ENCODE results near the gene TNFRSF14.

TNFRSF14 gene

DNA sequence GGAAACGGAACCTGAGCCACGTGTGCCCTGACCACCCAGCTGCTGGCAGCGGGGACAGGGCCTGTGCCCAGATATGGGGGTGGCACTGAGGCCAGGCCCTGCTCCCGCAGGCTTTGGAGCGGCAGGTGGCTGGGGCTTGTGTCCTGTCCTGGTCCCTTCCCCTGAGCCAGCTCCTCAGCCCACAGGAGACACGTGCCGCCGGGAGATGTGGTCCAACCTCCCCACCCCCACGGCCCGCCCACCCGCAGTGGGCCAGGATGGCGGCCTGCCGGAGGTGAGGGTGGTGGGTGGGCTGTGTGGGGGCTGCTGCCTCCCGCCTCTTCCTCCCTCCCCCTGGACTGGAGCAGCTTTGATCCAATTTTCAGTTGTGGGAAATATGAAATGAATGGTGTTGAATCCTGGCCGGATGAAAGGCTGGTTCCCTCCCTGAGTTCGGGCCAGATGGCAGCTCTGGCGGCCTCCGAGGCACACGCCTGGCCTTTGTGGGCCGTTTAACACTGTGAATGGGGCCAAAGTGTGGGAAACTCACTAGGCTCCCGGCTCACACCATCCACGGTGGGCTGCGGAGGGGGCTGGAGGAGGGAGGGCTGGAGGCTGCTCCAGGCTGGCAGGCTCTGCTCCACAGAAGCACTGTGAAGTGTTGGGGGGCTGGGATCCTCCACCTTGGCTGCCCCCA is 23.5 kb upstream of the TNFRSF14 start:
- Histone ChIP-seq H3K4me3 (replicated peaks; ENCODE audit: insufficient read depth, low read length) (no peak overlapping the region), H3K27ac (replicated peaks) (no peak overlapping the region), H3K27me3 (ENCODE audit: insufficient read depth, poor library complexity, severe bottlenecking) (peaks cover 68% of the 10 kb centered on the region)
- DNase-seq (ENCODE audit: low read depth in 1 of 2, low spot score in 1 of 2) = no peak
- no peak for TF ChIP-seq SPI1 (IDR thresholded peaks at IDR 0.05; ENCODE audit: borderline replicate concordance, low read depth)
- TF ChIP-seq, protein P1, sequence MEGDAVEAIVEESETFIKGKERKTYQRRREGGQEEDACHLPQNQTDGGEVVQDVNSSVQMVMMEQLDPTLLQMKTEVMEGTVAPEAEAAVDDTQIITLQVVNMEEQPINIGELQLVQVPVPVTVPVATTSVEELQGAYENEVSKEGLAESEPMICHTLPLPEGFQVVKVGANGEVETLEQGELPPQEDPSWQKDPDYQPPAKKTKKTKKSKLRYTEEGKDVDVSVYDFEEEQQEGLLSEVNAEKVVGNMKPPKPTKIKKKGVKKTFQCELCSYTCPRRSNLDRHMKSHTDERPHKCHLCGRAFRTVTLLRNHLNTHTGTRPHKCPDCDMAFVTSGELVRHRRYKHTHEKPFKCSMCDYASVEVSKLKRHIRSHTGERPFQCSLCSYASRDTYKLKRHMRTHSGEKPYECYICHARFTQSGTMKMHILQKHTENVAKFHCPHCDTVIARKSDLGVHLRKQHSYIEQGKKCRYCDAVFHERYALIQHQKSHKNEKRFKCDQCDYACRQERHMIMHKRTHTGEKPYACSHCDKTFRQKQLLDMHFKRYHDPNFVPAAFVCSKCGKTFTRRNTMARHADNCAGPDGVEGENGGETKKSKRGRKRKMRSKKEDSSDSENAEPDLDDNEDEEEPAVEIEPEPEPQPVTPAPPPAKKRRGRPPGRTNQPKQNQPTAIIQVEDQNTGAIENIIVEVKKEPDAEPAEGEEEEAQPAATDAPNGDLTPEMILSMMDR (IDR thresholded peaks at IDR 0.05; ENCODE audit: insufficient read depth, low read length) = no peak
- TF ChIP-seq, protein P2, sequence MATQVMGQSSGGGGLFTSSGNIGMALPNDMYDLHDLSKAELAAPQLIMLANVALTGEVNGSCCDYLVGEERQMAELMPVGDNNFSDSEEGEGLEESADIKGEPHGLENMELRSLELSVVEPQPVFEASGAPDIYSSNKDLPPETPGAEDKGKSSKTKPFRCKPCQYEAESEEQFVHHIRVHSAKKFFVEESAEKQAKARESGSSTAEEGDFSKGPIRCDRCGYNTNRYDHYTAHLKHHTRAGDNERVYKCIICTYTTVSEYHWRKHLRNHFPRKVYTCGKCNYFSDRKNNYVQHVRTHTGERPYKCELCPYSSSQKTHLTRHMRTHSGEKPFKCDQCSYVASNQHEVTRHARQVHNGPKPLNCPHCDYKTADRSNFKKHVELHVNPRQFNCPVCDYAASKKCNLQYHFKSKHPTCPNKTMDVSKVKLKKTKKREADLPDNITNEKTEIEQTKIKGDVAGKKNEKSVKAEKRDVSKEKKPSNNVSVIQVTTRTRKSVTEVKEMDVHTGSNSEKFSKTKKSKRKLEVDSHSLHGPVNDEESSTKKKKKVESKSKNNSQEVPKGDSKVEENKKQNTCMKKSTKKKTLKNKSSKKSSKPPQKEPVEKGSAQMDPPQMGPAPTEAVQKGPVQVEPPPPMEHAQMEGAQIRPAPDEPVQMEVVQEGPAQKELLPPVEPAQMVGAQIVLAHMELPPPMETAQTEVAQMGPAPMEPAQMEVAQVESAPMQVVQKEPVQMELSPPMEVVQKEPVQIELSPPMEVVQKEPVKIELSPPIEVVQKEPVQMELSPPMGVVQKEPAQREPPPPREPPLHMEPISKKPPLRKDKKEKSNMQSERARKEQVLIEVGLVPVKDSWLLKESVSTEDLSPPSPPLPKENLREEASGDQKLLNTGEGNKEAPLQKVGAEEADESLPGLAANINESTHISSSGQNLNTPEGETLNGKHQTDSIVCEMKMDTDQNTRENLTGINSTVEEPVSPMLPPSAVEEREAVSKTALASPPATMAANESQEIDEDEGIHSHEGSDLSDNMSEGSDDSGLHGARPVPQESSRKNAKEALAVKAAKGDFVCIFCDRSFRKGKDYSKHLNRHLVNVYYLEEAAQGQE (IDR thresholded peaks at IDR 0.05; ENCODE audit: insufficient replicate concordance, low read depth) = no peak
- TF ChIP-seq GABPA (IDR thresholded peaks at IDR 0.05; ENCODE audit: low read depth) = no peak
- TF ChIP-seq POLR2AphosphoS5 (IDR thresholded peaks at IDR 0.05; ENCODE audit: low read depth) = no peak

DNA sequence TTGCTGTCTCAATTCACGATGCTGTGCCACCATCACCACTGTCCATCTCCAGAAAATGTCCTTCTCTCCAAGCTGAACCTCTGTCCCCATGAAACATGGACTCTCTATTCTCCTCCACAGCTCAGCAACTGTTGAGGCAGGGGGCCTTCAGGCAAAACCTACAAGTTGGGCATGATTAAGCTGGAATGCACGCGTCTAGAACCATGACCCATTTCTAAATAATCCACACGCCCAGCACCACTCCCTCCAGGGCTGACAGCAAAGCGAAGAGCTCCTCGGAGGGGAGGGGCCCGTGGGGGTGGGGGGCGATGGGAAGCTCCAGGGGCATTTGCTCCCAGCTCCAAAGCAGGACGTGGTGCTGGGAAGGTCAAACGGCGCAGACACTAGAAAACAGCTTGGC is 22.8 kb upstream of the TNFRSF14 start:
- no peak overlapping the region for H3K4me3 ChIP-seq (replicated peaks; ENCODE audit: insufficient read depth, low read length)
- TF ChIP-seq GABPA (IDR thresholded peaks at IDR 0.05; ENCODE audit: low read depth) (no peak), POLR2AphosphoS5 (IDR thresholded peaks at IDR 0.05; ENCODE audit: low read depth) (no peak), SPI1 (IDR thresholded peaks at IDR 0.05; ENCODE audit: borderline replicate concordance, low read depth) (no peak)
- TF ChIP-seq, protein P1 (IDR thresholded peaks at IDR 0.05; ENCODE audit: insufficient read depth, low read length) = no peak
- TF ChIP-seq, protein P2 (IDR thresholded peaks at IDR 0.05; ENCODE audit: insufficient replicate concordance, low read depth) = no peak
- H3K27me3 ChIP-seq (ENCODE audit: insufficient read depth, poor library complexity, severe bottlenecking) = peaks cover 61% of the 10 kb centered on the region
- no peak overlapping the region for H3K27ac ChIP-seq (replicated peaks)
- DNase-seq (ENCODE audit: low read depth in 1 of 2, low spot score in 1 of 2) = no peak

DNA sequence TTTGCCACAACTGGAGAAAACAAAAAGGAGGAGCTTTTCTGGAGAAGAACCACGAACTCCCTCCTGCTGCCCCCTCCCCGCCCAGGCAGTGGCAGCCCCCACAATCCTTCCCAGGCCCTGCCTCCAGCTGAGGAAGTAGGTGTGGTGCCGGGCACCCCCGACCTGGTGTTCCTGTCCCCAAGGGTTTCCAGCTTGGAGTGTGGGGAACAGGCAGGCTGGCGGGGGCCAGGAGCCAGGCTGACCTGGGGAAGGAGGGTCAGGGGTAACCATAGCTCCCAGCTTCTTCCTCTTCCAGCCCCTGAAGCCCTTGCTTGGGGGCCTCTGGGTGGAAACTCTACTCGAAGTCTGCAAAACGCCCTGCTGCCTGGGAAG is 21.9 kb upstream of the TNFRSF14 start:
- H3K27me3 ChIP-seq (ENCODE audit: insufficient read depth, poor library complexity, severe bottlenecking) = peaks cover 52% of the 10 kb centered on the region
- TF ChIP-seq, protein P1 (IDR thresholded peaks at IDR 0.05; ENCODE audit: insufficient read depth, low read length) = no peak
- TF ChIP-seq, protein P2 (IDR thresholded peaks at IDR 0.05; ENCODE audit: insufficient replicate concordance, low read depth) = no peak
- no peak for TF ChIP-seq SPI1 (IDR thresholded peaks at IDR 0.05; ENCODE audit: borderline replicate concordance, low read depth)
- no peak overlapping the region for H3K27ac ChIP-seq (replicated peaks)
- no peak for DNase-seq (ENCODE audit: low read depth in 1 of 2, low spot score in 1 of 2)
- no peak overlapping the region for H3K4me3 ChIP-seq (replicated peaks; ENCODE audit: insufficient read depth, low read length)

Data from HL-60 (cell line).